Measurements from ENCODE around the gene USP24. TPM values are rescaled to one million over a fixed set of nuclear protein-coding genes. Genes with fewer than 3 reads are reported as not detected.
"Not testable (repeated sequence)": the region's sequence is repeated elsewhere in the genome, so short reads cannot be mapped to it uniquely, and the experiment has no call there.

USP24 gene
- total RNA-seq, 1 donor from 2014 or later: 57.1 TPM

- H3K4me3 Mint-ChIP-seq (ENCODE audit: low read depth): no peak overlapping the region
- H3K9me3 Mint-ChIP-seq (ENCODE audit: low read depth): peaks cover 3% of the 10 kb centered on the region
- no peaks in the 10 kb centered on the region for H3K36me3 Mint-ChIP-seq (ENCODE audit: insufficient read depth)
- peaks cover 10% of the 10 kb centered on the region for H3K4me1 Mint-ChIP-seq (ENCODE audit: low read depth)
- no peak for TF ChIP-seq CTCF (IDR thresholded peaks at IDR 0.05; ENCODE audit: unreplicated experiment)
- peaks cover 5% of the 10 kb centered on the region for H3K27me3 Mint-ChIP-seq
- H3K27ac Mint-ChIP-seq: no peak overlapping the region
- DNase-seq (ENCODE audit: low spot score, unreplicated experiment): no peak
These were observed 15.5 kb upstream of the USP24 start for GRCh38 chr1:55230659-55231058.

- H3K4me1 Mint-ChIP-seq (ENCODE audit: low read depth); DNase-seq (ENCODE audit: low spot score, unreplicated experiment); H3K9me3 Mint-ChIP-seq (ENCODE audit: low read depth); H3K4me3 Mint-ChIP-seq (ENCODE audit: low read depth); H3K27ac Mint-ChIP-seq; H3K36me3 Mint-ChIP-seq (ENCODE audit: insufficient read depth); H3K27me3 Mint-ChIP-seq: not testable (repeated sequence)
These were observed 14.6 kb upstream of the USP24 start for GRCh38 chr1:55229726-55230125.

GRCh38 chr1:55225228-55225627, 10.1 kb upstream of the USP24 start:
- Mint-ChIP-seq H3K27me3 (no peaks in the 10 kb centered on the region), H3K36me3 (ENCODE audit: insufficient read depth) (no peaks in the 10 kb centered on the region), H3K4me1 (ENCODE audit: low read depth) (no peaks in the 10 kb centered on the region), H3K9me3 (ENCODE audit: low read depth) (peaks cover 3% of the 10 kb centered on the region), H3K27ac (no peak overlapping the region), H3K4me3 (ENCODE audit: low read depth) (no peak overlapping the region)
- DNase-seq (ENCODE audit: low spot score, unreplicated experiment): no peak
- TF ChIP-seq CTCF (IDR thresholded peaks at IDR 0.05; ENCODE audit: unreplicated experiment): no peak

DNA sequence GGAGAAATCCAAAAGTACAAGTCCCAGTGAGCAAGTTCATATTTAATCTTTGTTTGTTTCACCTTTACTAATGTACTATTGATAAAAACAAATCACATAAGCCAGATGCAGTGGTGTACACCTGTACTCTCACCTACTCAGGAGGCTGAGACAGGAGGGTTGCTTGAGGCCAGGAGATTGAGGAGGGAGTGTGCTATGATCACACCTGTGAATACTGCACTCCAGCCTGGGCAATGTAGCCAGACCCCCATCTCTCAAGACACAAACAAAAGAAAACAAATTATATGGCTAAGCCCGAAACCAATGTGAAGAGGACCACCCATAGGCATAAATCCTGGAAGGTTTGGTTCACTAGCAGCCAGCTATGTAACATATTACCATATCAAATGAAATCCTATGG, 9.6 kb upstream of the USP24 start:
- peaks cover 3% of the 10 kb centered on the region for H3K9me3 Mint-ChIP-seq (ENCODE audit: low read depth)
- no peak for TF ChIP-seq CTCF (IDR thresholded peaks at IDR 0.05; ENCODE audit: unreplicated experiment)
- H3K4me3 Mint-ChIP-seq (ENCODE audit: low read depth): no peak overlapping the region
- H3K27ac Mint-ChIP-seq: no peak overlapping the region
- no peaks in the 10 kb centered on the region for H3K27me3 Mint-ChIP-seq
- no peak for DNase-seq (ENCODE audit: low spot score, unreplicated experiment)
- no peaks in the 10 kb centered on the region for H3K4me1 Mint-ChIP-seq (ENCODE audit: low read depth)
- no peaks in the 10 kb centered on the region for H3K36me3 Mint-ChIP-seq (ENCODE audit: insufficient read depth)

GRCh38 chr1:55222152-55222551, 7.0 kb upstream of the USP24 start:
- no peaks in the 10 kb centered on the region for H3K36me3 Mint-ChIP-seq (ENCODE audit: insufficient read depth)
- H3K9me3 Mint-ChIP-seq (ENCODE audit: low read depth): no peaks in the 10 kb centered on the region
- no peak for TF ChIP-seq CTCF (IDR thresholded peaks at IDR 0.05; ENCODE audit: unreplicated experiment)

DNA sequence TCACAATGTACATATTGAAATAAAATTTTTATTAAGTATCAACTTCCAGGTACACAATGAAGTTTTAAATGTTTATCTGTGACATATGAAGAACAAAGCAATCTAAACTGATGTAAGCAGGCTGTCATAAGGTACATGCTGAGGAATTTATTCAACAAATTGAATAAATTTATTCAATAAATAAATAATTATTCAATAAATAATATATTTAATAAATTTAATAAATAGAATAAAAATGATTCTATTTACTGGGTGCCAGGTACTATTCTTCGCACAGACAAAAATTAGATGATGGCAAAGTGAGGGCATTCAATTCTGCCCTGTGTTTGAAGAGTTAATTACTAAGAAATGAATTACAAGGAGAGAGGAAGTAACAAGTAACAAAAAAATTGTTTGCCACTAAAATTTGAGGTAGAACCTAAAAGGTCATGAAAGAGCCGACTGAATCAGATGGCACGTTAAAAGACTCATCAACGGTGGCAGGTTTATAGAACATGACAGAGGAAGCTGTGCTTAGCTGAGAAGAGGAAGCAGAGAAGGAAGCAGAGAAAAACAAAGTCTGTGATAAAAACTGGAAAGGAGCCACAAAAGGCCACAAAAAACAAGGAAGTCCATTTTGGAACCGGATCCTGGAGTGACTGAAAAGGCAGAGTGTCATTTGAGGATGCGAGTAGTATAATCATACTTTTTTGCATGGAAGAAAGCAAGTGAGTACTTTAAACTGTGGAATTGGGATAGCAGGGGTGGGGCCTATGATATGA, 2.2 kb upstream of the USP24 start:
- H3K4me3 Mint-ChIP-seq (ENCODE audit: low read depth): no peak overlapping the region
- no peak for DNase-seq (ENCODE audit: low spot score, unreplicated experiment)
- H3K4me1 Mint-ChIP-seq (ENCODE audit: low read depth): peaks cover 28% of the 10 kb centered on the region
- H3K27ac Mint-ChIP-seq: no peak overlapping the region
- no peaks in the 10 kb centered on the region for H3K27me3 Mint-ChIP-seq
- no peaks in the 10 kb centered on the region for H3K9me3 Mint-ChIP-seq (ENCODE audit: low read depth)
- H3K36me3 Mint-ChIP-seq (ENCODE audit: insufficient read depth): no peaks in the 10 kb centered on the region
- no peak for TF ChIP-seq CTCF (IDR thresholded peaks at IDR 0.05; ENCODE audit: unreplicated experiment)

More at GRCh38 chr1:55222152-55222551, 7.0 kb upstream of the USP24 start:
- no peak for DNase-seq (ENCODE audit: low spot score, unreplicated experiment)
- Mint-ChIP-seq H3K4me3 (ENCODE audit: low read depth) (no peak overlapping the region), H3K4me1 (ENCODE audit: low read depth) (no peaks in the 10 kb centered on the region), H3K27ac (no peak overlapping the region), H3K27me3 (no peaks in the 10 kb centered on the region)
